ENCODE measurements around the gene SH3BP5.
A peak's percentile ranks its signal among the peaks of the same experiment; 100 is the strongest.

Gene SH3BP5

GRCh38 chr3:15332405-15333098, at the start of gene SH3BP5:
SH3BP5 (minus strand) TSS chr3:15332586; CDS start chr3:15332408, 178 bp downstream.
- H3K4me3 ChIP-seq (ENCODE audit: low read depth, low read length), result peak within 1 kb of the TSS; percentile 95
- peak; percentile 66 for DNase-seq (ENCODE audit: low read depth)
- TF ChIP-seq CTCF (conservative IDR thresholded peaks at IDR 0.05; ENCODE audit: low read depth, low read length), result peak; percentile 50

GRCh38 chr3:15380980-15381890, 48.8 kb upstream of the SH3BP5 start:
- DNase-seq (ENCODE audit: low read depth), result peak; percentile 9
- TF ChIP-seq CTCF (conservative IDR thresholded peaks at IDR 0.05; ENCODE audit: low read depth, low read length), result no peak
- no peak overlapping the region for H3K4me3 ChIP-seq (ENCODE audit: low read depth, low read length)

- TF ChIP-seq CTCF (conservative IDR thresholded peaks at IDR 0.05; ENCODE audit: low read depth, low read length), result peak; percentile 88
- peak; percentile 97 for DNase-seq (ENCODE audit: low read depth)
- no peak overlapping the region for H3K4me3 ChIP-seq (ENCODE audit: low read depth, low read length)
Measured at GRCh38 chr3:15377961-15378791, 45.8 kb upstream of the SH3BP5 start.

GRCh38 chr3:15375461-15376000, 43.1 kb upstream of the SH3BP5 start:
- no peak for DNase-seq (ENCODE audit: low read depth)

GRCh38 chr3:15372918-15373317, 40.5 kb upstream of the SH3BP5 start:
- no peak overlapping the region for H3K4me3 ChIP-seq (ENCODE audit: low read depth, low read length)
- DNase-seq (ENCODE audit: low read depth), result no peak
- no peak for TF ChIP-seq CTCF (conservative IDR thresholded peaks at IDR 0.05; ENCODE audit: low read depth, low read length)

More at GRCh38 chr3:15375461-15376000, 43.1 kb upstream of the SH3BP5 start:
- no peak for TF ChIP-seq CTCF (conservative IDR thresholded peaks at IDR 0.05; ENCODE audit: low read depth, low read length)
- no peak overlapping the region for H3K4me3 ChIP-seq (ENCODE audit: low read depth, low read length)

GRCh38 chr3:15368561-15369135, 36.3 kb upstream of the SH3BP5 start:
- TF ChIP-seq CTCF (conservative IDR thresholded peaks at IDR 0.05; ENCODE audit: low read depth, low read length), result no peak
- no peak for DNase-seq (ENCODE audit: low read depth)
- H3K4me3 ChIP-seq (ENCODE audit: low read depth, low read length), result no peak overlapping the region
